T-helper 1 cell treated with Interleukin-12 subunit alpha and Interleukin-12 subunit beta and Interleukin-4 antibody, amounts not matched to agents 30 μg/mL and 1 μg/mL, for 36 hours (primary cell): ENCODE measurements around the gene REN.

Experiments
- H3K27ac Mint-ChIP-seq: one replicate; pipeline ENCODE4 v1.8.0; 2021; ENCODE audit warnings: mild to moderate bottlenecking, mixed read lengths
- H3K27me3 Mint-ChIP-seq: one replicate; pipeline ENCODE4 v1.8.0; 2021; ENCODE audit warnings: low read depth, mixed read lengths
- H3K36me3 Mint-ChIP-seq: one replicate; pipeline ENCODE4 v1.8.0; 2021; ENCODE audit warnings: low read depth, mixed read lengths
- H3K4me1 Mint-ChIP-seq: one replicate; pipeline ENCODE4 v1.8.0; 2021; ENCODE audit warnings: low read depth, mixed read lengths
- H3K4me3 Mint-ChIP-seq: one replicate; pipeline ENCODE4 v1.8.0; 2021; ENCODE audit warnings: mild to moderate bottlenecking, moderate library complexity, mixed read lengths
- H3K9me3 Mint-ChIP-seq: one replicate; pipeline ENCODE4 v1.8.0; 2021; ENCODE audit warnings: mixed read lengths

The REN gene

GRCh38 chr1:204141131-204141530 lies 25.0 kb downstream of the REN start:
- Mint-ChIP-seq H3K27ac (no peak overlapping the region), H3K4me3 (no peak overlapping the region), H3K4me1 (no peaks in the 10 kb centered on the region), H3K9me3 (no peaks in the 10 kb centered on the region), H3K36me3 (no peaks in the 10 kb centered on the region), H3K27me3 (no peaks in the 10 kb centered on the region)

DNA sequence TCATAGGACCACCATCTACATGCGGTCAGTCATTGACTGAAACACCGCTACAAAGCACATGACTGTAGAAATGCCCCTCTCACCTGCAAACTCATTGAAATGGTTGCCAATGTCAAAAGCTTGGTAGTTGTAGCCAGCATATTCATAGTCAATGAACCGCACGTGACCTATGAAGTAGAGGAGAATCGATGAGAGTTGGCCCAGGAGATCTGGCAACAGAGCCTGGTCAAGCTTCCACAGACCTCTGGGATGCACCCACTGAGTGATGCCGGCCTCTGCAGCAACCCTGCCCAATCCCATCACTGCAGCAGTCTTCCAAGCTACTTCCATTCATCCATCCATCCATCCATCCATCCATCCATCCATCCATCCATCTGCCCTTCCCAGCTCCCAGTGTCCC lies 26.2 kb downstream of the REN start:
- Mint-ChIP-seq H3K36me3 (no peaks in the 10 kb centered on the region), H3K27me3 (peaks cover 5% of the 10 kb centered on the region), H3K27ac (no peak overlapping the region), H3K9me3 (no peaks in the 10 kb centered on the region), H3K4me3 (no peak overlapping the region), H3K4me1 (no peaks in the 10 kb centered on the region)

- no peak overlapping the region for H3K4me3 Mint-ChIP-seq
- H3K36me3 Mint-ChIP-seq = no peaks in the 10 kb centered on the region
- peaks cover 5% of the 10 kb centered on the region for H3K27me3 Mint-ChIP-seq
- H3K27ac Mint-ChIP-seq = no peak overlapping the region
- H3K9me3 Mint-ChIP-seq = no peaks in the 10 kb centered on the region
- H3K4me1 Mint-ChIP-seq = no peaks in the 10 kb centered on the region
Measured at GRCh38 chr1:204139088-204139487, 27.0 kb downstream of the REN start.

- Mint-ChIP-seq H3K4me3 (no peak overlapping the region), H3K27me3 (peaks cover 5% of the 10 kb centered on the region), H3K9me3 (no peaks in the 10 kb centered on the region), H3K36me3 (no peaks in the 10 kb centered on the region), H3K27ac (no peak overlapping the region), H3K4me1 (no peaks in the 10 kb centered on the region)
Measured at GRCh38 chr1:204136814-204137213, 29.3 kb downstream of the REN start.

DNA sequence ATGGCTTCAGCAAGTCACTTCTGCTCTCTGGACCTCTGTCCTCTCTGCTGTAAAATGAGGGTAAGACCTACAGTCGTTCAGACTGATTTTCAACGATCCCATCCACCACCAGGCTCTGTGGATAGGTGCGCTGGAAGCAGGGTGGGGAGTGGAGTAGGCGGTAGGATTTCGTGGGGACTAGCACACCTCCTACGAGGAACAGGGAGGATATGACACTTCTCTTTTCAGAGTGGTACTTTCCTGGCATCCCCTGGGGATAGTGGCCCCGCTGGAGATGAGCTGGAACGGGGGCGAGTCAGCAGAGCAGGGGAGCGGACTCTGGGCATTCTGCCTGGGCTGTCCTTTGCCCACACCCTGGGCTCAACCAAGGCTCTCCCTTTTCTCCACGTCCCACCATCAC lies 32.0 kb downstream of the REN start:
- Mint-ChIP-seq H3K27ac (no peak overlapping the region), H3K36me3 (no peaks in the 10 kb centered on the region), H3K4me3 (no peak overlapping the region), H3K4me1 (peaks cover 3% of the 10 kb centered on the region), H3K27me3 (peaks cover 5% of the 10 kb centered on the region), H3K9me3 (no peaks in the 10 kb centered on the region)

- Mint-ChIP-seq H3K4me1 (peaks cover 3% of the 10 kb centered on the region), H3K4me3 (no peak overlapping the region), H3K36me3 (no peaks in the 10 kb centered on the region), H3K27ac (no peak overlapping the region), H3K9me3 (no peaks in the 10 kb centered on the region), H3K27me3 (peaks cover 5% of the 10 kb centered on the region)
Measured at GRCh38 chr1:204132718-204133117, 33.4 kb downstream of the REN start.

DNA sequence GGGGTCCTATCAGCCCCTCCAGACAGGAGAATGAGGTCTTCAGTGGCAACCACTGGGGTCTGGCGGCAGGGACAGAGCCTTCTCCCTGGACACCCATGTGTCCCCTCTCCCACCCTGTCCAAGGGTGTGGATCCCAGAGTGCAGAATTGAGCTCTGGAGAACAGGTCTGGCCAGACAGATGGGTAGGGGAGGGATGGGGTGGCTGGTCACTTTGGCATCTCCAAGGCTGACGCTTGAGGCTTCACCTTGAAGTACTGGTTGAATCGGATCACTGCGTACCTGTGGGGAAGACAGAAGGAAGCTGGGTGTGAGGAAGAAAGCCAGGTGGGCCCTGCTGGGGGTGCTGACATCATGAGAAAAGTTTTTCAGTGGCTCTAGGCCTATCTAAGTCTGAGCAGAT lies 34.2 kb downstream of the REN start:
- Mint-ChIP-seq H3K4me1 (peaks cover 3% of the 10 kb centered on the region), H3K9me3 (no peaks in the 10 kb centered on the region), H3K36me3 (no peaks in the 10 kb centered on the region), H3K27me3 (peaks cover 5% of the 10 kb centered on the region), H3K27ac (no peak overlapping the region), H3K4me3 (no peak overlapping the region)

DNA sequence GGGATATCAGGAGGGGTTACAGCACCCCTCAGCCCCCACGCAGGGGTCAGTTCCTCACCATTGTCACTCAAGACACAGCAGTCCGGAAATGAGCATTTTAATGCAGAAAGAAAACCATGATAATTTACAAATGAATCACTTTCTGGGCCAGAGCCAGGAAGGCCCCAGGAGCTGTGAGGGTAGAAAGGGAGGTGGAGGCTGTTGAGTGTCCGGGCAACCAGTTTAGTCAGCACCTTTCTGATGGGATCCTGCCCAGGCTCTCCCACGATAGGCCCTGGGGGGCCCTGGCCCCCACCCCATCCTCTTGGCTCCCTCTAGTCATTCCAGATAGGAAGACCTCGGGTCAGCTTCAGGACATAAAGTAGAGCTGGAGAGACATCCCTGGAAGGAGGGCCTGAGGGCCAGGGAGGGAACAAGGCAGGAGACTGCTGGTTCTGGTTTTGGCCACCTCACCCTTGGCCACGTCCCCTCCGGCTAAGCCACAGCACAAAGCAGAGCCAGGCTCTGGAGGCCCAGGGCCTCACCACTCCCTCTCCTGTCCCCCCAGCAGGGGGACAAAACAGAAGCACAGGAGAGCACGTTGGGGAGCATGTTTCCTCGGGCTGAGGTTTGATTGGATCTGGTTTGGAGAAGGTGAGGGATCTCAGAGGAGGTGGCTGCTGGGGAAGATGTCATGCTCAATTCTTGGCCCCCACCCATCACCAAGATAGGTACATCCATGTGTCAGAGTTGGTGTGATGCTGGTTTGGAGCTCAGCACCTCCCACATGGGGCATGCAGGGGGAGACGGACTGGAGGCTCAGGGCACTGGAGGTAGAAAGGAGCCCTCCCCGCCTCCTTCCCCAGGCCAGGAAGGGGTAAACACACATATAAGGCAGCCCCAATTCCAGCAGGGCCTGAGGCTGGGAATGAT lies 34.9 kb downstream of the REN start:
- Mint-ChIP-seq H3K4me3 (no peak overlapping the region), H3K27ac (no peak overlapping the region), H3K36me3 (no peaks in the 10 kb centered on the region), H3K4me1 (peaks cover 3% of the 10 kb centered on the region), H3K9me3 (no peaks in the 10 kb centered on the region), H3K27me3 (peaks cover 5% of the 10 kb centered on the region)

GRCh38 chr1:204130178-204130577 lies 36.0 kb downstream of the REN start:
- Mint-ChIP-seq H3K9me3 (no peaks in the 10 kb centered on the region), H3K27ac (no peak overlapping the region), H3K27me3 (no peaks in the 10 kb centered on the region), H3K36me3 (no peaks in the 10 kb centered on the region), H3K4me1 (peaks cover 3% of the 10 kb centered on the region), H3K4me3 (no peak overlapping the region)

DNA sequence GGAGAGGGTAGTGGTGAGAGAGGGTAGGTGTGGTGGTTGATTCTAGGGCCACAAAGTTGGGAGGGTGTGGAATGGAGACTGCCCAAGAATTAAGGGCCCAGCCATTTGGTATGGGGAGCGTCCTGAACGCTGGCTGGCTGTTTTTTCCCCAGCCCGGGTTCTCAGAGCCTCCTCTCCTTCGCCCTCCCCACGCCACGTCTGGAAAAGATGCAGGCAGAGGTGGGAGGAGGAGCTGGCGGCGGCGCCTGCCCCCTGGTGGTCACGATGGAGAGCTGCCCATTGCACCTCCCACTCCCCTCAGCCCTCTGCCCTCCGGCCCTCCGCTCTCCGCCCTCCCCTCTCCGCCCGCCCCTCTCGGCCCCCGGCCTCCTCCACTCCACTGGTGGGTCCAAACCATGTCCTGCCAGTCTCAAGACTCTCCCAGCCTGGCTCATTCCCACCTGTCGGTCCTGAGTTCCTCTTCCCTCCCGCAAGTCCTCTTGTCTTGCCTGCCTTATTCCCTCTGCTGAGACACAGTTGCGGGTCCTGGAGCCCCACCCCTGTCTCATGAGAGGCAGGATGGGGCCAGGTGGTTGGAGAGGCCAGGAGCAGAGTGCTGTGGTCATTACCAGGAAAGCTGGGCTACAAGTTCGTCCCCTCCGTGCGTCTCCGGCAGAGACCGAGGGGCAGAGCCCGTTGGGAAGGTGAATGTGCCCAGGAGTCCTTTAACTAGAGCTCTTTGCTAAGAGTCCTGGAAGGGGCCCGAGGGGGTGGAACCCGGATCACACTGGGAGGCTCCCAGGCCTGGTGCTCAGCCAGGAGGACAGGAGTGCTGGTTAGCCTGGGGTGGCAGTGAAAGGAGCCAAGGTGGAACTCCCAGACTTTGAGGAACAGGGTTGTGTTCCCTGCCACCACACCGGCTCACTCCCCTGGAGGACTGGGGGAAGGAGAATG lies 36.9 kb downstream of the REN start:
- H3K9me3 Mint-ChIP-seq = no peaks in the 10 kb centered on the region
- no peaks in the 10 kb centered on the region for H3K27me3 Mint-ChIP-seq
- no peak overlapping the region for H3K4me3 Mint-ChIP-seq
- H3K36me3 Mint-ChIP-seq = no peaks in the 10 kb centered on the region
- peaks cover 3% of the 10 kb centered on the region for H3K4me1 Mint-ChIP-seq
- peak overlapping the region; percentile 24 for H3K27ac Mint-ChIP-seq

- Mint-ChIP-seq H3K27me3 (no peaks in the 10 kb centered on the region), H3K9me3 (no peaks in the 10 kb centered on the region), H3K4me3 (no peak overlapping the region), H3K4me1 (peaks cover 3% of the 10 kb centered on the region), H3K27ac (peak overlapping the region; percentile 16), H3K36me3 (no peaks in the 10 kb centered on the region)
Measured at GRCh38 chr1:204128464-204128963, 37.6 kb downstream of the REN start.

DNA sequence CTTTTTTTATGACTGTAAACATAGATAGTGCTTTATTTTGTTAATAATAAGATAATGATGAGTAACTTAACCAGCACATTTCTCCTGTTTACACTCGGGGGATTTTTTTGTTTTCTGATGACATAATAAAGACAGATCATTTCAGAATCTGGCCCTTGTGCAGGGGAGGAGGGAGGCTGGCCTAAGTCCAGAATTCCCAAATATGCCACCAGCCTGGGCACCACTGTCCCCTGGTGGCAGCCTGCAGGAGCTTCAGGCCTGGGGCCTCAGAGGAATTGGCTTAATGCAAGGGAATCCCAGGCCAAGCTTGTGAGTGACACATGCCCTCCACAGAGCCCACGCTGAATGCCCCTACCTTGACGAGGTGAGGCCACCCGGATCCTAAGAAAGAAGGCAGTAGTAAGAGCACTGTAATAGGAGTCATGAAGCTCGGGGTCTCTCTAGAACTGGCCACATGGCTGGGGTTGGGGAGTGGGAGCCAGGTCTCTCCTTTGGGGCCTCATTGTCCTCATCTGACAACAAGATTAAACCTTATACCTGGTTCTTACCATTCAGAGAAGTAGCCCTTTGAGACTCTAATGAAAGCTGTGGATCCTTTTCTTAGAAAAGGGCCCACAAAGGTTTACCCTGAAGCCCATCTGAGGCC lies 38.4 kb downstream of the REN start:
- H3K36me3 Mint-ChIP-seq = no peaks in the 10 kb centered on the region
- H3K27me3 Mint-ChIP-seq = no peaks in the 10 kb centered on the region
- H3K27ac Mint-ChIP-seq = no peak overlapping the region
- no peak overlapping the region for H3K4me3 Mint-ChIP-seq
- H3K4me1 Mint-ChIP-seq = peaks cover 3% of the 10 kb centered on the region
- H3K9me3 Mint-ChIP-seq = no peaks in the 10 kb centered on the region

DNA sequence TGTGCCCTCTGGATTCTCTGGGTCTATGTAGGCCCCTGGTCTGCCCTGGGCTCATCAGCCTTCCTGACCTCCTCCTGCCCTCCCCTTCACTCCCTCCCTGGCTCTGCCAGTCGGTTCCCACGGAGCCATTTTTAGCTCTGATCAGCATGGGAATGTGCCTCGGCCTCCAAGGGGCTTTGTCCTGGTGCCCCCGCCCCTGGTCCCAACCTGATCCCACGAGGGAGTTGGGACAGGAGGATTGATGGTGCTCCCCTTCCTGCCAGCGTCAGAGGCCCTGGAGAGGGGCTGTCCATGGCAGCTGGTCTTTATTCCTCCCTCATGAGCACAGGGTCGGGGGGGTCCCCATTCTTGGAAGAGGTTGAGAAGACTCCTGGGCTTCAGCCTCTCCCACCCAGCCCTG lies 39.2 kb downstream of the REN start:
- Mint-ChIP-seq H3K4me1 (peaks cover 3% of the 10 kb centered on the region), H3K36me3 (no peaks in the 10 kb centered on the region), H3K9me3 (no peaks in the 10 kb centered on the region), H3K27ac (no peak overlapping the region), H3K27me3 (no peaks in the 10 kb centered on the region), H3K4me3 (no peak overlapping the region)

- H3K27ac Mint-ChIP-seq = no peak overlapping the region
- peaks cover 3% of the 10 kb centered on the region for H3K4me1 Mint-ChIP-seq
- no peaks in the 10 kb centered on the region for H3K9me3 Mint-ChIP-seq
- H3K27me3 Mint-ChIP-seq = no peaks in the 10 kb centered on the region
- no peak overlapping the region for H3K4me3 Mint-ChIP-seq
- no peaks in the 10 kb centered on the region for H3K36me3 Mint-ChIP-seq
Measured at GRCh38 chr1:204126386-204126785, 39.8 kb downstream of the REN start.
